ENCODE measurements around the gene SIK3.
"Not testable (repeated sequence)": the region's sequence is repeated elsewhere in the genome, so short reads cannot be mapped to it uniquely, and the experiment has no call there.

Gene SIK3

DNA sequence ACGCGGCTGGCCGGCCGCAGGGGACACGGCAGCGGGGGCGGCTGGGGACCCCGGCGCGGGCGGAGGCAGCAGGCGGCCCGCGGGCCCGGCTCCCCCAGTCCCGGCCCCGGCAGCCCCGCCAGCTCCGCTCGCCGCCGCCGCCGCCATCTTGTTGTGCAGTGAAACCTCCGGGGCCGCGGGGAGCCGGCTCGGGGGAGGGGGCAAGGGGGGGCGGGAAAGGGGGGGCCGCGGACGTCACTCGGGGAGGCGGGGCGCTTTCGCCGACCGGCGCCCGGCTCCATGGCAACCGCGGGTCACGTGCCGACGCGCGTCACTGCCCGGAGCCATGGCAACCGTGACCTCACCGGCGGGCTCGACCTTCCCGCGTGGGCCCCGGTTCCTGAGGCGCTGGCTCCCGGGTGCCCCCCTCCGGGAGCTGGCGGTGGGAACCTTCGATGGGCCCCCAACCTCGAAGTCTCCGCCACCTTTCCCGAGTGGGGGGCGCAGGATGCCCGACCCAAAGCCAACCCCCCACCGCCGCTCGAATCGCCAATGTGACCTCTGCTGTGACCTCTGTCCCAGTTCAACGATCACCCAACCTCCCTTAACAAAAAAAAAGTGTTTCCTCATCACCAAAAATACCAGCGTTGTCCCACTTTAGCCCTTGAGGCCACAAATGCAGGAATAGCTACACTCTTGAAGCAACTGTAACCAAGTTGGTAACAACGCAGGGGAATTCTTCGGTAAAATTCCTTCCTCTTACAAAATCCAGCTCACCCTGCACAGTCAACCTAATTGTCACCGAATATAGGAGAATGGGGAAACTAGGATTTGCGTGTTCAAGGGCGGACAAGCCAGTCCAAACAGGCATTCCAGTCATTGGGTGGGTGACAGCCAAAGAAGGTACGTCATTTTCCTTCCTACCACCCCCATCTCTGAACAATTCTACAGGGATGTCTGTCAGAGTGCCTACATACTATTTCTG, at the start of gene SIK3:
TSS of gene SIK3 (minus strand) at position 160 of the 964 bp plus-strand sequence. CDS start at position 147, 13 bp downstream.
- DNase-seq (ENCODE audit: insufficient read length, low spot score): peak; percentile 96
- peak; percentile 48 for FAIRE-seq

DNA sequence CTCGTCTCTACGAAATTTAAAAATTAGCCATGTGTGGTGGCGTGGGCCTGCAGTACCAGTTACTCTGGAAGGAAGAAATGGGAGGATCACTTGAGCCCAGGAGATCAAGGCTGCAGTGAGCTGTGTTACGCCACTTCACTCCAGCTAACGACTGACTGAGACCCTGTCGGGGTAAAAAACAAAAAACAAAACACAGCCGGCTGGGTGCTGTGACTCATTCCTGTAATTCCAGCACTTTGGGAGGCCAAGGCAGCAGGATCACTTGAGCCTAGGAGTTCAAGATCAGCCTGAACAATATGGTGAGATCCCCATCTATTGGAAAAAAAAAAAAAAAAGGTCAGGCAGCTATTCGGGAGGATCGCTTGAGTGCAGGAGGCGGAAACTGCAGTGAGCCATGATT, 48.3 kb upstream of the SIK3 start:
- FAIRE-seq (no peak), DNase-seq (ENCODE audit: insufficient read length, low spot score) (no peak)

DNA sequence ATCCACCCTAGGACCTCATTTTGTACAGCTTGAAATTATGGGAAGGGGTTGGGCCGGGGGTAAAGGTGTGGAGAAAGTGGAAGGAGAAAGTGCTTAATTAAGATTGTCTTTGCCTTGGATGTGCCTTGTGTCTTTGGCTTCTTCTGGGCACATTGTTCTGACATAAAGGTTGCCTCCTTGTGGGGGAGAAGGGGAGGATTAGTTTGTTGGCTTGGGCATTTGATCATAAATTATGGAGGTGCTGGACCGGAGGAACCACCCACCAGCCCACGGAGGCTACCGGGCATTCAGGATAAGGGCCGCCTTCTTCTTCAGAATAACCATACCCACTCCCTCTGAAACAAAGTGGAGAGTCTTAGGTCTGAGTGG, 47.1 kb upstream of the SIK3 start:
- DNase-seq (ENCODE audit: insufficient read length, low spot score) (no peak), FAIRE-seq (peak; percentile 56)

DNA sequence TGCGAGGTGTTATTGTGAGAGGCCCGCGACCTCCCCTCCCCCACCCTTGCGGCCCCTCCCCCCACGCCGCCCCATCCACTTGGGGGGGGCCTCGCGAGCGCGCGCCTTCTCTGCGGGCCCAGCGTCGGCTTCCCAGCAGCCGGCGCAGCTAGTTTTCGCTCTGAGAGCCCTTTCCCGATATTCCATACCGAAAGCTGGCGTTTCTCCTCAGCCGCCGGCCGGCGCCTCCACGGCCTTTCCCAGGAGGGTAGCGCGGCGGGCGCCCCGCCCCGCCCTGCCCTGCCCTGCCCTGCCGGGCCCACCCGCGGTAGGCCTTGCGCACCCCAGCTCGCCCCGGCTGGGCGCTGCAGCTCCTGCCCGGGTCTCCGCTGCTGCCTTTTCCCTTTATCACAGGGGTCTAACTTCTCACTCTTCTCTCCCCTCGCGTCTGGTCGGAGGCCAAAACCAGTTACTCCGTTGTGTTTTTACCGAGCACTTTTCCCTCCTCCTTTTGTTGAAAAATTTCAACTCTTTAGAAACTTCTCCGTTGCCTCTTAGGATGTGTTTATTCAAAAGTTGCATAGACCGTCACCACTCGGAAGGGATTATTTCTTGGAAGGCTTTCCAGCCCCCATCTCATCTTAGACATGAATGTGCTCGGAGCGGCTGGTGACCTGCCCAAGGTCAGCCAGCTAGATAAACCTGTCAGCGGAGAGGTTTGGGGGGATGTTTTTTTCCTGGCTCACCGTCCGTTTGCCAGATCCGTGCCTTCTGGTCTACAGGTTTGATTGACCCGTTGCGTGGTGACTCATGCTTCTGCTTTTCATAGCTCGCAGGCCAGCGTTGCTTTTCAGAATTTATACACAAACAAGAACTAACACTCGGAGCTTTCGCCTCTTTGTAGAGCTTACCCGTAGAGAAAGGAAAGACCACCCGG, 46.5 kb upstream of the SIK3 start:
- peak; percentile 39 for DNase-seq (ENCODE audit: insufficient read length, low spot score)

DNA sequence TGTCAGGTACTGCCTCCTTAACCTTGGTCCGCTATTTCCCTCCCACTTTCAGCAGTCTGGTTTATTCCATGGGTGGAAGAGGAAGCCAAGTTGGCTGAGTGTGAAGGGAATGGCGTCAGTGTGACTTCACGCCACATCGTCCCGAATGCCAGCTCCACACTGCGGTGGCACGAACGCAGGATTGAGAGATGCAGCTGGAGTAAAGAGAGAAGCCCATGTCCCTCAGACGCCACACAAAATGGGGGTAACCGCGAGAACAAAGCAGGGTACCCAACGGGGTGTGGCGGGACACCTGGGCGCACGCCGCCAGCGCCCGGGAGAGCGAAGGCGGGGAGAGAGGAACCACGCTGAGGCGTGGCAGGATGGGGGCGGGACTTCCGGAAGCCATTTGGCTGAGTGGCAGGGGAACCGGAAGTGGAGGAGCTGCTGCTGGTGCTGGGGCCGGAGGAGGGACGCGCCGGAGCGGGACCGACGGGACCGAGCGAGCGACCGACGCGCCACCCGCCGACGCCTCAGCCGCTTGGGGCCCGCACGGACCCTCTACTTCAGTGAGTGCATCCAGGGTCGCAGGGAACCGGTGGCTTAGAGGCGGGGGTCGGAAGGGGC, 45.7 kb upstream of the SIK3 start, which contains the start of gene PAFAH1B2:
TSS of gene PAFAH1B2 (plus strand) at position 417 of the 606 bp plus-strand sequence. CDS start 8,161 bp downstream, outside the sequence.
- peak; percentile 98 for DNase-seq (ENCODE audit: insufficient read length, low spot score)

More for the DNA sequence above, 46.5 kb upstream of the SIK3 start:
- peak; percentile 60 for FAIRE-seq

GRCh38 chr11:117143390-117143789, 45.2 kb upstream of the SIK3 start:
- DNase-seq (ENCODE audit: insufficient read length, low spot score) (no peak), FAIRE-seq (no peak)

More for the DNA sequence above, 45.7 kb upstream of the SIK3 start, which contains the start of gene PAFAH1B2:
- FAIRE-seq: peak; percentile 92

DNA sequence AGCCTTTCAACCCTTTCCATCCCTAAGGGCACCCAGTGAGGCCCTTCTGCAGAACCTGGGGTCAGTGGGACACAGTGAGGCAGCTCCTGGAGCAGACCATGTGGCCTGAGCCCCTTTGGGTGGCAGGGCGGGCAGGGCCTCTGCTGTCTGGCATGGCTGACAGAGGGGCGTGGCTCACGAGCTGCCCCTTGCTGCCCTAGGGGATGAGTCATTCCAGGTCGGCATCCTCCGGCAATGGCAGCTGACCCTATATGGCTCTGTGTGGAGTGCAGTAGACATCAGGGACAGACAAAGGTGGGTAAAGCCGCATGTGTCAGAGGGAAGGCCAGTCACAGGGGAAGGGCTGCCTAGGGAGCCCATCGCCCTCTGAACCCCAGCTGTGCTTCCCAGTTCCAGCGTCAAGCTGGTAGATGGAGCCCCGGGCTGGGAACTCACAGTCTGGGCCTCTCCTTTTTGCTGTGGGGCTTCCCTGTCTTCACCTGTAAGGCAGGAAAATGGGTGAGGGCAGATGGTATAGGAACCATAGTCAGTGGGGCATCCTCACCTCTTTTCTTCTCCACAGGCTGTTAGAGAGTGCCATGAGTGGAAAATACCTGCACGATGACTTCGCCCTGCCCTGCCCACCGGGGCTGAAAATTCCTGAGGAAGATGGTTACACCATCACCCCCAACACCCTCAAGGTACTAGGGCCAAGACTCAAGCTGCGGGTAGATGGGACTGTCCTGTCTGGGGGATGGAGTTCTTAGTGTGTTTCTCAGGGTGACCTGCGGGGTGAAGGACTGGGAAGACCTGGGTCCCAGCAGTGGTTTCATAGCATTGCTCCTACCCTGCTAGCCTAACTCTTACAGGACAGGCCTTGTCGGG, 39.2 kb upstream of the SIK3 start:
- not testable (repeated sequence) for FAIRE-seq

DNA sequence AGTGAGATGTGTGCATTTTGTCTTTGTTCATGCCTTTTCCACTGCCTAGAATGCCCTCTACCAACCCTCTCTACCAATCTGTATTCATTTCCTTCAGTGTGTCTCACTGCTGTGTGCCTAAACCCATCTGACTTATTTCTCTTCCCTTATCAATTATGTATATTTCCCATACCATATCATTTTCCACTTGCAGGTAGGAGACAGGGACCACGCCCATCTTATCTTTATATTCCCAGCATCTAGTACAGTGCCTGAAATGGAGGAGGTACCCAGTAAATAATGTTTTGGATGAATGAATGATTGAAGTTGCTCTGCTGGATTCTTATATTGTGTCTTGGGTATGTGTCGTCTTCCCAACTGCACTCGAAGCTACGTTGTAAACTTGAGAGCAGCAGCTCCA, 36.8 kb upstream of the SIK3 start:
- not testable (repeated sequence) for DNase-seq (ENCODE audit: insufficient read length, low spot score); FAIRE-seq

More for the DNA sequence above, 39.2 kb upstream of the SIK3 start:
- not testable (repeated sequence) for DNase-seq (ENCODE audit: insufficient read length, low spot score)

DNA sequence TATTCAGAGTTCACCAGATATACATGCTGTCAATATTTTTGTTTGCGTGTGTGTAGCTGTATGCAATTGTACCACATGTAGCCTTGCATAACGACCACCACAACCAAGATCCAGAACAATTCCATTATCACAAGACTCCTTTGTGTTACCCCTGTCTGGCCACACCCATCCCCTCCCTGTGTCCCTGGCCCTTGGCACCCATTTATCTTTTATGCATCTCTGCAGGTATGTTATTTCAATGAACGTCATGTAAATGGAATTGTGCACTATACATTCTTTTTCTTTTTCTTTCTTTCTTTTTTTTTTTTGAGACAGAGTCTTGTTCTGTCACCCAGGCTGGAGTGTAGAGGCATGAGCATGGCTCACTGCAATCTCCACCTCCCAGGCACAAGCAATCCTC, 36.2 kb upstream of the SIK3 start:
- FAIRE-seq (no peak), DNase-seq (ENCODE audit: insufficient read length, low spot score) (no peak)

DNA sequence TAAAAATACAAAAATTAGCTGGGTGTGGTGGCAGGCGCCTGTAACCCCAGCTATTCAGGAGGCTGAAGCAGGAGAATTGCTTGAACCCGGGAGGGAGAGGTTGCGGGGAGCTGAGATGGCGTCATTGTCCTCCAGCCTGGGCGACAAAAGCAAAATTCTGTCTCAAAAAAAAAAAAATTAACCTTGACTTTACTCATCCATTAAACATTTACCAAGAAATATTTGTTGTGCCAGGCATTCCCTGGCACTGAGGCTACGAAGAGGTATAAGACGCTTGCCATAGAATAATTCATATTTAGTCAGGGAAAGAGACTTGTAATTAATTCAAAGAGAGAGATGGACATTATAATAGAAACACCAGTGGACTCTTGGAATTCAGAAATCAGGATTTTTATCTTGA, 32.7 kb upstream of the SIK3 start:
- DNase-seq (ENCODE audit: insufficient read length, low spot score): no peak
- no peak for FAIRE-seq

- FAIRE-seq; DNase-seq (ENCODE audit: insufficient read length, low spot score): not testable (repeated sequence)
Measured at GRCh38 chr11:117130396-117130795, 32.2 kb upstream of the SIK3 start.

GRCh38 chr11:117128289-117128688, 30.1 kb upstream of the SIK3 start:
- no peak for FAIRE-seq
- DNase-seq (ENCODE audit: insufficient read length, low spot score): no peak

- peak; percentile 66 for FAIRE-seq
- no peak for DNase-seq (ENCODE audit: insufficient read length, low spot score)
Measured at GRCh38 chr11:117127171-117127901, 29.1 kb upstream of the SIK3 start.

GRCh38 chr11:117126223-117126965, 28.2 kb upstream of the SIK3 start:
- DNase-seq (ENCODE audit: insufficient read length, low spot score) (no peak), FAIRE-seq (no peak)

GRCh38 chr11:117122556-117122955, 24.3 kb upstream of the SIK3 start:
- FAIRE-seq (no peak), DNase-seq (ENCODE audit: insufficient read length, low spot score) (no peak)

GRCh38 chr11:117121176-117121575, 22.9 kb upstream of the SIK3 start:
- FAIRE-seq (no peak), DNase-seq (ENCODE audit: insufficient read length, low spot score) (no peak)

GRCh38 chr11:117117681-117118080, 19.5 kb upstream of the SIK3 start:
- FAIRE-seq: no peak

GRCh38 chr11:117112939-117113338, 14.7 kb upstream of the SIK3 start:
- FAIRE-seq; DNase-seq (ENCODE audit: insufficient read length, low spot score): not testable (repeated sequence)

More at GRCh38 chr11:117117681-117118080, 19.5 kb upstream of the SIK3 start:
- DNase-seq (ENCODE audit: insufficient read length, low spot score): no peak

All from GM19239 (cell line).